ENCODE data around the gene DHX9. TPM values are rescaled to one million over a fixed set of nuclear protein-coding genes. Genes with fewer than 3 reads are reported as not detected.

Gene DHX9
- total RNA-seq, 4 donors from 2014 or later = 49.6 to 105 (median 87.5) TPM

GRCh38 chr1:182833271-182833670 is 5.9 kb upstream of the DHX9 start:
- H3K4me3 ChIP-seq (ENCODE audit: low read depth, poor library complexity, severe bottlenecking) = no peak overlapping the region
- TF ChIP-seq CTCF (IDR thresholded peaks at IDR 0.05) = no peak
- no peak for TF ChIP-seq POLR2A (IDR thresholded peaks at IDR 0.05)
- intact Hi-C loops (cut with DNase I; ENCODE audit: low total_unique reads) = no loop called here
- no peak for DNase-seq (ENCODE audit: low spot score in 2 of 2)

- WGBS, 2 donors = 94 to 95% methylated on average over 2 of the region's 2 CpGs
- TF ChIP-seq POLR2A (IDR thresholded peaks at IDR 0.05) = no peak
Observed at GRCh38 chr1:182834326-182834725, 4.8 kb upstream of the DHX9 start.

GRCh38 chr1:182835806-182836205 is 3.3 kb upstream of the DHX9 start:
- no peak for DNase-seq (ENCODE audit: low spot score in 2 of 2)
- 89 to 90% methylated on average over 10 of the region's 10 CpGs for WGBS, 2 donors
- H3K4me3 ChIP-seq (ENCODE audit: low read depth, poor library complexity, severe bottlenecking) = no peak overlapping the region
- TF ChIP-seq CTCF (IDR thresholded peaks at IDR 0.05) (no peak), POLR2A (IDR thresholded peaks at IDR 0.05) (no peak)
- intact Hi-C loops (cut with DNase I; ENCODE audit: low total_unique reads) = no loop called here

More at GRCh38 chr1:182834326-182834725, 4.8 kb upstream of the DHX9 start:
- no peak for DNase-seq (ENCODE audit: low spot score in 2 of 2)
- no peak overlapping the region for H3K4me3 ChIP-seq (ENCODE audit: low read depth, poor library complexity, severe bottlenecking)
- intact Hi-C loops (cut with DNase I; ENCODE audit: low total_unique reads) = no loop called here

- H3K4me3 ChIP-seq (ENCODE audit: low read depth, poor library complexity, severe bottlenecking) = no peak overlapping the region
- WGBS, 2 donors = 38 to 42% methylated on average over 10 of the region's 10 CpGs
- intact Hi-C loops (cut with DNase I; ENCODE audit: low total_unique reads) = no loop called here
- TF ChIP-seq POLR2A (IDR thresholded peaks at IDR 0.05) (no peak), CTCF (IDR thresholded peaks at IDR 0.05) (no peak)
- DNase-seq (ENCODE audit: low spot score in 2 of 2) = no peak
Observed at GRCh38 chr1:182841368-182841988, 2.3 kb downstream of the DHX9 start.

GRCh38 chr1:182842265-182842664 is 3.1 kb downstream of the DHX9 start:
- no peak for DNase-seq (ENCODE audit: low spot score in 2 of 2)
- H3K4me3 ChIP-seq (ENCODE audit: low read depth, poor library complexity, severe bottlenecking) = no peak overlapping the region
- 27 to 29% methylated on average over 4 of the region's 4 CpGs for WGBS, 2 donors
- TF ChIP-seq POLR2A (IDR thresholded peaks at IDR 0.05) (no peak), CTCF (IDR thresholded peaks at IDR 0.05) (no peak)
- intact Hi-C loops (cut with DNase I; ENCODE audit: low total_unique reads) = no loop called here

- intact Hi-C loops (cut with DNase I; ENCODE audit: low total_unique reads) = no loop called here
- 96 to 100% methylated on average over 1 of the region's 1 CpG for WGBS, 2 donors
- no peak overlapping the region for H3K4me3 ChIP-seq (ENCODE audit: low read depth, poor library complexity, severe bottlenecking)
- no peak for TF ChIP-seq POLR2A (IDR thresholded peaks at IDR 0.05)
- TF ChIP-seq CTCF (IDR thresholded peaks at IDR 0.05) = no peak
- no peak for DNase-seq (ENCODE audit: low spot score in 2 of 2)
Observed at GRCh38 chr1:182845379-182845778, 6.2 kb downstream of the DHX9 start.

All from lower leg skin (tissue), 4 donors.